Measurements from ENCODE around the gene AMOTL1. TPM values are rescaled to one million over a fixed set of nuclear protein-coding genes. Genes with fewer than 3 reads are reported as not detected.

Gene AMOTL1
- polyA plus RNA-seq, 1 donor (not counting 4 experiments of a cell fraction or from before 2014, with no cell fraction given) = 86.5 TPM

- H3K4me2 ChIP-seq (ENCODE audit: control insufficient read depth, extremely low read depth, insufficient read depth, low read depth, low read length) = no peak overlapping the region
- no peak for FAIRE-seq
- H3K36me3 ChIP-seq (ENCODE audit: control insufficient read depth in 2 of 2, extremely low read depth in 1 of 2, insufficient read depth in 2 of 2, low read length in 2 of 2) = peaks cover 57 to 75% of the 10 kb centered on the region in 2 experiments
- H3K9me3 ChIP-seq (ENCODE audit: control insufficient read depth, low read depth, low read length) = no peaks in the 10 kb centered on the region
- H4K20me1 ChIP-seq (ENCODE audit: control insufficient read depth, extremely low read depth, insufficient read depth, low read length) = peaks cover 6% of the 10 kb centered on the region
- peaks cover 2% of the 10 kb centered on the region for H3K9me1 ChIP-seq (ENCODE audit: control insufficient read depth, extremely low read depth, insufficient read depth, low read length)
- no peaks in the 10 kb centered on the region for H3K27me3 ChIP-seq (ENCODE audit: control insufficient read depth, extremely low read depth, insufficient read depth, low read length)
- TF ChIP-seq EZH2 (IDR thresholded peaks at IDR 0.05; ENCODE audit: low read length) = no peak
- TF ChIP-seq, protein P1, sequence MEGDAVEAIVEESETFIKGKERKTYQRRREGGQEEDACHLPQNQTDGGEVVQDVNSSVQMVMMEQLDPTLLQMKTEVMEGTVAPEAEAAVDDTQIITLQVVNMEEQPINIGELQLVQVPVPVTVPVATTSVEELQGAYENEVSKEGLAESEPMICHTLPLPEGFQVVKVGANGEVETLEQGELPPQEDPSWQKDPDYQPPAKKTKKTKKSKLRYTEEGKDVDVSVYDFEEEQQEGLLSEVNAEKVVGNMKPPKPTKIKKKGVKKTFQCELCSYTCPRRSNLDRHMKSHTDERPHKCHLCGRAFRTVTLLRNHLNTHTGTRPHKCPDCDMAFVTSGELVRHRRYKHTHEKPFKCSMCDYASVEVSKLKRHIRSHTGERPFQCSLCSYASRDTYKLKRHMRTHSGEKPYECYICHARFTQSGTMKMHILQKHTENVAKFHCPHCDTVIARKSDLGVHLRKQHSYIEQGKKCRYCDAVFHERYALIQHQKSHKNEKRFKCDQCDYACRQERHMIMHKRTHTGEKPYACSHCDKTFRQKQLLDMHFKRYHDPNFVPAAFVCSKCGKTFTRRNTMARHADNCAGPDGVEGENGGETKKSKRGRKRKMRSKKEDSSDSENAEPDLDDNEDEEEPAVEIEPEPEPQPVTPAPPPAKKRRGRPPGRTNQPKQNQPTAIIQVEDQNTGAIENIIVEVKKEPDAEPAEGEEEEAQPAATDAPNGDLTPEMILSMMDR (optimal IDR thresholded peaks at IDR 0.05 in 1 of 3, IDR thresholded peaks at IDR 0.05 in 1 of 3, conservative IDR thresholded peaks at IDR 0.05 in 1 of 3; ENCODE audit: extremely low read depth in 1 of 3, insufficient read depth in 2 of 3, low read length in 3 of 3) = no peak
- H2AFZ ChIP-seq (ENCODE audit: control insufficient read depth, low read length) = no peak overlapping the region
- H3K27ac ChIP-seq (ENCODE audit: control insufficient read depth, insufficient read depth, low read length) = no peak overlapping the region
- H3K4me3 ChIP-seq (ENCODE audit: control insufficient read depth in 2 of 3, extremely low read depth in 1 of 3, insufficient read depth in 2 of 3, low read depth in 1 of 3, low read length in 3 of 3) = no peak overlapping the region
- no peak overlapping the region for H3K9ac ChIP-seq (ENCODE audit: control insufficient read depth, extremely low read depth, insufficient read depth, low read length)
- H3K79me2 ChIP-seq (ENCODE audit: control insufficient read depth, insufficient read depth, low read length) = peaks cover 34% of the 10 kb centered on the region
- dilution Hi-C loops (cut with MboI; ENCODE audit: extremely low pct_ligation_motif_present, low sequenced_read_pairs) = no loop called here
- H3K4me1 ChIP-seq (ENCODE audit: control insufficient read depth, extremely low read depth, insufficient read depth, low read length) = peaks cover 3% of the 10 kb centered on the region
- no peak for DNase-seq (ENCODE audit: low read depth, low spot score)
Measured at GRCh38 chr11:94857337-94857736, 89.2 kb downstream of the AMOTL1 start.

GRCh38 chr11:94858012-94858705 lies 90.0 kb downstream of the AMOTL1 start:
- no peaks in the 10 kb centered on the region for H3K9me3 ChIP-seq (ENCODE audit: control insufficient read depth, low read depth, low read length)
- H2AFZ ChIP-seq (ENCODE audit: control insufficient read depth, low read length) = no peak overlapping the region
- dilution Hi-C loops (cut with MboI; ENCODE audit: extremely low pct_ligation_motif_present, low sequenced_read_pairs) = no loop called here
- DNase-seq (ENCODE audit: low read depth, low spot score) = no peak
- H3K27me3 ChIP-seq (ENCODE audit: control insufficient read depth, extremely low read depth, insufficient read depth, low read length) = no peaks in the 10 kb centered on the region
- H4K20me1 ChIP-seq (ENCODE audit: control insufficient read depth, extremely low read depth, insufficient read depth, low read length) = peaks cover 6% of the 10 kb centered on the region
- peaks cover 2% of the 10 kb centered on the region for H3K9me1 ChIP-seq (ENCODE audit: control insufficient read depth, extremely low read depth, insufficient read depth, low read length)
- no peak for FAIRE-seq
- no peak overlapping the region for H3K9ac ChIP-seq (ENCODE audit: control insufficient read depth, extremely low read depth, insufficient read depth, low read length)
- TF ChIP-seq EZH2 (IDR thresholded peaks at IDR 0.05; ENCODE audit: low read length) = no peak
- TF ChIP-seq, protein P1 (optimal IDR thresholded peaks at IDR 0.05 in 1 of 3, IDR thresholded peaks at IDR 0.05 in 1 of 3, conservative IDR thresholded peaks at IDR 0.05 in 1 of 3; ENCODE audit: extremely low read depth in 1 of 3, insufficient read depth in 2 of 3, low read length in 3 of 3) = no peak
- no peak overlapping the region for H3K4me2 ChIP-seq (ENCODE audit: control insufficient read depth, extremely low read depth, insufficient read depth, low read depth, low read length)
- H3K36me3 ChIP-seq (ENCODE audit: control insufficient read depth in 2 of 2, extremely low read depth in 1 of 2, insufficient read depth in 2 of 2, low read length in 2 of 2) = peaks cover 58 to 75% of the 10 kb centered on the region in 2 experiments
- no peaks in the 10 kb centered on the region for H3K4me1 ChIP-seq (ENCODE audit: control insufficient read depth, extremely low read depth, insufficient read depth, low read length)
- H3K27ac ChIP-seq (ENCODE audit: control insufficient read depth, insufficient read depth, low read length) = no peak overlapping the region
- H3K4me3 ChIP-seq (ENCODE audit: control insufficient read depth in 2 of 3, extremely low read depth in 1 of 3, insufficient read depth in 2 of 3, low read depth in 1 of 3, low read length in 3 of 3) = no peak overlapping the region
- H3K79me2 ChIP-seq (ENCODE audit: control insufficient read depth, insufficient read depth, low read length) = peaks cover 34% of the 10 kb centered on the region

Data from keratinocyte (primary cell).